Activated naive CD4-positive, alpha-beta T cell (primary cell): ENCODE results near the gene PKMYT1.
"Not testable (repeated sequence)": the region's sequence is repeated elsewhere in the genome, so short reads cannot be mapped to it uniquely, and the experiment has no call there.

Experiments
- DNase-seq, 4 experiments: peaks; one replicate each; lab custom pipeline; 2025; lab: John Stamatoyannopoulos, UW

The PKMYT1 gene

DNA sequence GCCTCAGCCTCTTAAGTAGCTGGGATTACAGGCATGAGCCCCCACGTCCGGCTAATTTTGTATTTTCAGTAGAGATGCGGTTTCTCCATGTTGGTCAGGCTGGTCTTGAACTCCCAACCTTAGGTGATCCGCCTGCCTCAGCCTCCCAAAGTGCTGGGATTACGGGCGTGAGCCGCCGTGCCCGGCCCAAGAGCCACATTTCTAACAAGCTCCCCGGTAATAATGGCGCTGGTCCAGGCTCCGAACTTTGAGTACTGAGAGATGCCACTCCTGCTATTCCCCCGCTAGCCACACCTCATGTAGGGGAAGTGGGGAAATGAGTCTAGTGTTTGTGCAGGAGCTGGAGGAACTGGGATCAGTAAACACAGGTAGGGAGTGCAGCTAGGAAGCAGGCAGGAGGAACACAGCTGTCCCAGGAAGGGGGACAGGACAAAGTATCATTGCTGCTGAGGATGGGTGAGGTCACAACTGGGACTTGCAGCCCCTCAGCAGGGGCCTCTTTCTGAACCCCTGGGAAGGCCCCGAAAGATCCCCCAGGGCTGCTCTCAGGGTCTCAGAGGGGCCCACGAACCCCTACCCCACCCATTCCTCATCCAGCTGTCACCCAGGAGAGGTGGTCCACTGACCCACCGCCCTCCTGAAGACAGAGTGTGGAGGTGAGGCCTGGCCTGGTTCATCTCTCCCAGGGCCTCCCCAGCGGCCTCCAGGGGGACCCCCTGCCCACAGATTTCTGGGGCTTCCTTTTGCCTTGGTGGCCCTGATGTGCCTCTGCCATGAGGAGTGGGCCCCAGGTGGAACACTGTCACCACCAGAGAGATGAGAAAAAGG is 19.8 kb downstream of the PKMYT1 start:
- no peak for DNase-seq

GRCh38 chr16:2959206-2959605 is 21.0 kb downstream of the PKMYT1 start:
- no peak for DNase-seq

DNA sequence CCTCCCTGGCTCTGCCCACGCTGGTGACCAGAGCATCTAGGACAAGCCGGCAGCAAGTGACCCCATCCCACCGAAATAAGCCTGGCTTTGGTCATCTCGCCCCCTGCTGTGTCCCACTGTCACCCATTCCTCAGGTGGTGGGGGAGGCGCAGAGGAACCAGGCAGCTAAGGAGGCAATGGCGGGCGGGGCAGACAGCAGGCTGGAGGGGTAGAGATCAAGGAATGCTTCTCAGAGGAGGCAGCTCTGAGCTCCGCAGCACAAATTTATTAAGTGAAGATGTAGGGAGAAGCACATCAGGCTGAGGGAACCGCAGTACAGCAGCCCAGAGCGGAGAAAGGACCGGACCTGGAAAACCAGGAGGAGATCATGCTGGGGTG is 23.7 kb downstream of the PKMYT1 start:
- no peak for DNase-seq

DNA sequence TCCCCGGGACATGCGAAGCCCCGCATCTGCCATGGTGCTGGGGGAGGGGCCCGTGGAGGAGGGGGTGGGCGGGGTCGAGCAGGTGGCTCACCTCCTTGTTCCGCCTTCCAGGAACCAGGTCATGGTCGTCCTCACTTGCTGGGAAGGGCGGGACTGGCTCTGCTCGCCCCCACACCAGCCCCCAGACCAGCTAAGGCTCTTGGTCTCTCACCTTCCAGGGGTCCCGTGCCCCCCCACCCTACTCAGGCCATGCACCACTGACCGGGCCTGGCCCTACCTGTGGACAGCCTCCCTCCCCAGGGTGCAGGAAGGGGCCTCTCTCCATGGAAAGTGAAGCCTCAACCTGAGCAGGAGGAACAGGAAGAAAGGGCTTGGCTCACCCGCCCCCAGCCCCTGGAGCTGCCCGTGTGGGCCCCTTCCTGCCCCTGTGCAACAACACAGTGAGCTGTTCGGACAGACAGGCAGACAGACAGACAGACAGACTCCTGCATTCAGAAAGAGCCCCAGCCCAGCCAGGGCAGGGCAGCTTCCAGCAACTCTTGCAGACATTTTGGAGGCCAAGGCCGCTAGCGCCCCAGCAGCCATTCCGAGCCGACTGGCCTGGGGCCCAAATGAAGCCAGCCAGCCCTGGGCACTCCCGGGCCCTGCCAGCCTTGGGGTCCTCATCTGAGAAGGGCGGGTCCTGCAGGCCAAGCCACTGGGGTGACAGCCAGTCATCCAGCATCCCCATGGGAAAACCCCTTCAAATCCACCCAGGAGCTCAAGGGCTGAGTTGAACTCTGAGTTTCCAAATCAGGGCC is 24.3 kb downstream of the PKMYT1 start:
- DNase-seq: no peak

DNA sequence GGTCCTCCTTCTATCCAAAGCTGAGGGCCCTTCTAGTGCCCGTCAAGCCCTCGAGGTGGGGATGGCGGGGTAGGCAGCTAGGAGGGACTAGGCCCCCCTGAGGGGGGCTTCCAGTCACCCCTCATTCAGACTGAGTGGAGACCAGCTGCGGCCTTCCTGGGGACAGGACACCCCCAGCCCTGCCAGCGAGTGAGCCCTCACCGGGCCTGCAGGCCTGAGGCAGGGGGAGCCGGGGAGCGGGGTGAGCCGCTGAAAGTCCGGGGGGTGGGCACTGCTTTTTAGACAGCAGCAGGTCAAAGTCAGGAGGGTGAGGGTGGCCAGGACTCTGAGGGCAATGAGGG is 24.8 kb downstream of the PKMYT1 start:
- no peak for DNase-seq

GRCh38 chr16:2954656-2955381 is 25.4 kb downstream of the PKMYT1 start:
- no peak for DNase-seq

- no peak for DNase-seq
These were observed 26.3 kb downstream of the PKMYT1 start for GRCh38 chr16:2953706-2954627.

GRCh38 chr16:2952679-2953078 is 27.6 kb downstream of the PKMYT1 start:
- DNase-seq: no peak

- DNase-seq: no peak
These were observed 29.5 kb downstream of the PKMYT1 start for GRCh38 chr16:2950773-2951172.

DNA sequence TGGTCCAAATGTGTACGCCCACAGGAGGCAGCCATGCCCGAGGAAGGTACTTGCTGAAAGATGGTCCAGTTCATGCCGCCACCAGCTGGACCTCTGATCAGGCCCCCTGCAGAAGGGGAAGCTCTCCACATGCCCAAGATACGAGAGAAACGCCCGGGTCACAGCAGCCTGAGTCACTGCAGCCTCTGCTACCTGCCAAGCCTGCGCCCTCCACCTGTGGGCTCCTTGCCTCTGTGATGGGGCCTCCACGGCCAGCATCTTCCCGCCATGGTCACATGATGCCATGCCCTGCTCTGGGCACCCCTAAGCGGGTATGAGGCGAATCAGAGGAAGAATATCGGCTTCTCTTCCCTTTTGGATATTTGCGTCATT is 29.9 kb downstream of the PKMYT1 start:
- DNase-seq: no peak

DNA sequence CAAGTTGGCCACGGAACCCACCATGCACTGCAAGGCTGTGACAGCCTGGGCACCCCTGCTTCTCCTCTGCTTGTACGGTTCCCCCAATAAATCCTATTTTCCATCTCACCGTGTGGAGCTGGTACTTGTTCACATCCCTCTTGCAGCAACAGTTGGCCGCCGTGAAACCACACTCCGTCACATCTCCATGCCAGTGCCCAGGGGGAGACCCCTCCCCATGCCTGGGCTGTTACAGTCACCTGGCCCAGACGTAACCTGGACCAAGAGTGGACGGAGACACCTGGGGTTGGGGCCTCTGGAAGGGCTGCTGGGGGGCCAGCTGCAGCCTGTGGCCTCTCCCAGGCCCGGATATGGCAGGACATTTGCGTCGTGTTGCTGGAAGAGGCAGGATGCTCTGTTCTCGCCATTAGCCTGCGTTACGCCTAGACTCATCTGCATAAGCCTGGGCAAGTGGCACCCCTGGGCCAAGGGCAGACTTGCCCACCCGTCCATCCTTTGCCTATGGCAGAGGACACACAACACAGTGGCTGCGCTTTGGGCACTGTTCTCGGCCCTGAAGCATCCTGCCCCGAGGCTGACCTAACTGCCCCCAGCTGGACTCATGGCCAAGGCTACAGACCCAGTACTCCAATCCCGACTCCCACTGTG is 30.4 kb downstream of the PKMYT1 start:
- no peak for DNase-seq

- DNase-seq: no peak
These were observed 31.2 kb downstream of the PKMYT1 start for GRCh38 chr16:2948807-2949704.

DNA sequence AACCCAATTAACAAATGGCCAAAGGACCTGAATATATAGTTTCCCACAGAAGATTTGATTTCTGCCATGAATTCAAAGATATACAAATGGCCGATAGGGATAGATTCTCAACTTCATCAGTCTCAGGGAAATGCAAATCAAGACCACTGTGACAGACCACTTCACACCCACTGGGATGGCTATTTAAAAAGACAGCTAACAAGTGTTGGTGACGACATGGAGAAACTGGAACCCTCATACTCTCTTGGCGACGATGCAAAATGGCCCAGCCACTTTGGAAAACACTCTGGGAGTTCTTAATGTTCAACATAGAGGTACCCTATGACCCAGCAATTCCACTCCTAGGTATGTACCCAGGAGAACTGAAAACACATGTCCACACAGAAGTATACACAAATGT is 33.6 kb downstream of the PKMYT1 start:
- DNase-seq: no peak

DNA sequence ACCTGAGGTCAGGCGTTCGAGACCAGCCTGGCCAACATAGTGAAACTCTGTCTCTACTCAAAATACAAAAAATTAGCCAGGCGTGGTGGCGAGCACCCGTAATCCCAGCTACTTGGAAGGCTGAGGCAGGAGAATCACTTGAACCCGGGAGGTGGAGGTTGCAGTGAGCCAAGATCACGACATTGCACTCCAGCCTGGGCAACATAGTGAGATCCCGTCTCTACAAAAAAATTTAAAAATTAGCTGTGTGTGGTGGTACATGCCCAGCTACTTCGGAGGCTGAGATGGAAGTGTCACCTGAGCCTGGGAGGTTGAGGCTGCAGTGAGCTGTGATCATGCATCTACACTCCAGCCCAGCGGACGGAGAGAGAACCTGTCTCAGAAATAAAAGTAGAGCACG is 36.5 kb downstream of the PKMYT1 start:
- not testable (repeated sequence) for DNase-seq

DNA sequence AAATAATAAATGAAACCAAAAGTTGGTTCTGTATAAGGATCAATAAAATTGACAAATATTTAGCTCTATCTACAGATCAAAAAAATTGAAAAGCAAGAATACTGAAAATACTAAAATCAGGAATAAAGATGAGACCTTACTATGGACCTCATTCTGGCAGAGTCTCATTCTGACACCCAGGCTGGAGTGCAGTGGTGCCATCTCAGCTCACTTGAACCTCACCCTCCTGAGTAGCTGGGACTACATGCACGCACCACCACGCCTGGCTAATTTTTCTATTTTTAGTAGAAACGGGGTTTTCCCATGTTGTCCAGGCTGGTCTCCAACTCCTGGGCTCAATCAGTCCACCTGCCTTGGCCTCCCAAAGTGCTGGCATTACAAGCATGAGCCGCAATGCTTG is 38.2 kb downstream of the PKMYT1 start:
- no peak for DNase-seq

GRCh38 chr16:2939968-2940367 is 40.3 kb downstream of the PKMYT1 start:
- DNase-seq: no peak

DNA sequence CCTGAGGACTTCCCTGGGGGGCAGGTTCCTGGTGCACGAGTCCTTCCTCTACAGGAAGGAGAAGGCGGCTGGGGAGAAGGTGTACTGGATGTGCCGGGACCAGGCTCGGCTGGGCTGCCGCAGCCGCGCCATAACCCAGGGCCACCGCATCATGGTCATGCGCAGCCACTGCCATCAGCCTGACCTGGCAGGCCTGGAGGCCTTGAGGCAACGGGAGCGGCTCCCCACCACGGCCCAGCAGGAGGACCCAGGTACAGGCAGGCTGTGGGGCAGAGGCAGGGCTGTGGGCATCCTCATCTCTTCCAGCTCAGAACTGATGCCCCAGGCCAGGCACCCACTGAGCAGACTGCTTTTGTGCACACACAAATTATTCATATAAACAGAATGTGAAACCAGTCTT is 42.0 kb downstream of the PKMYT1 start:
- DNase-seq: no peak

- DNase-seq: no peak
These were observed 43.1 kb downstream of the PKMYT1 start for GRCh38 chr16:2937170-2937569.

DNA sequence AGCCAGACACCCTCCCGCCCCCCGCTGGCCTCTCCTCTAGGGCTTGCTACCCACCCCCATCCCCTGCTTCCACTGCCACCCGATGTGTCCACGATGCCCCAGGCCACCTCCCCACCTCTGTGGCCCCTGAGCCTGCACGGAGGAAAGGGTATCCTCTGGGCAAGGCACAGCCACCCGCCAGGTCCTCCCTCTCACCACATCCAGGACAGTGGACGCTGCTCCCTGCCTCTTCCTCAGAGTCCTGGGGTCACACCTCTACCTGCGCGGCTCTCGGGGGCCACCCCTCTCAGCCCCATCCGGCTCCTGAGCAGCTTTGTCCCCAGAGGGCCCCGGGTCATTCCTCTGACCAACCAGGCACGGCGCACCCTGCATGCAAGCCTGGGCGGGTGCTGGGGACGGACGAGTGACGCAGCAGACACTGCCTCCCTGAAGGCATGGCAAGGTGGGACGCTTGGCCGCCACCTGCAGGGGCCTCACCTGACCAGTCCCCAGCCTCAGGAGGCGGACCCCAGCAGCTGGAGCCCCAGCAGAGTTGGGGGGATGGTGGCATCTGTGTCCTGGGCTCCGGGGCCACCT is 43.7 kb downstream of the PKMYT1 start:
- no peak for DNase-seq

DNA sequence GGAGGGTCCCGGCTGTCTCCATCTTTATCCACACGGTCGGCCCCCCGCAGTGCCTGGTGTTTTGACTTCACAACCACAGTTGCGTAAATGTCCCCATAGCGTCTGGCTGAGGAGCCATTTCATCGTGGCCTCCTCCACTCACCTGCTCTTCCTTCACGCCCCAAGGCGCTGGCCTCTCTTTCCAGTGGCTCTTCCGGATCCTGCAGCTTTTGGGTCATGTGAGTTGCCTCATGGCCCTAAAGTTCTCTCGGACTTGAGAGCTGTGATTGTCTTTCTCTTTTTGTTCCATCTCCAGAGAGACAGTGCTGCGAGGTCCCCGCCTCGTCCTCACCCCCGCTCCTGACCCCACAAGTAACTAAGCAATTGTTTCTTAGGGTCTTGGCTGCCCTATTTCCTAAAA is 45.8 kb downstream of the PKMYT1 start:
- DNase-seq: no peak
